Germinal center (tissue), 1 donor: ENCODE results near the gene FURIN.
"Not testable (repeated sequence)": the region's sequence is repeated elsewhere in the genome, so short reads cannot be mapped to it uniquely, and the experiment has no call there.

Experiments used
- DNase-seq: peaks from one replicate; pipeline ENCODE4 v3.0.0; 2012; ENCODE audit warnings: mixed read lengths, low spot score

Gene FURIN

GRCh38 chr15:90844696-90845095 lies 23.7 kb upstream of the FURIN start:
- no peak for DNase-seq

GRCh38 chr15:90845201-90845949 lies 23.0 kb upstream of the FURIN start:
- DNase-seq = no peak

- DNase-seq = not testable (repeated sequence)
These were observed 19.0 kb upstream of the FURIN start for GRCh38 chr15:90849424-90849823.

- no peak for DNase-seq
These were observed 17.3 kb upstream of the FURIN start for GRCh38 chr15:90851114-90851513.

- DNase-seq = no peak
These were observed 16.4 kb upstream of the FURIN start for GRCh38 chr15:90851940-90852339.

- DNase-seq = no peak
These were observed 13.2 kb upstream of the FURIN start for GRCh38 chr15:90855139-90855538.

- no peak for DNase-seq
These were observed 11.1 kb upstream of the FURIN start for GRCh38 chr15:90857337-90857736.

GRCh38 chr15:90857883-90858443 lies 10.4 kb upstream of the FURIN start:
- no peak for DNase-seq

- DNase-seq = no peak
These were observed 8.9 kb upstream of the FURIN start for GRCh38 chr15:90859234-90860131.

- DNase-seq = no peak
These were observed 7.9 kb upstream of the FURIN start for GRCh38 chr15:90860450-90860849.

GRCh38 chr15:90860942-90861675 lies 7.3 kb upstream of the FURIN start:
- no peak for DNase-seq

- no peak for DNase-seq
These were observed 5.9 kb upstream of the FURIN start for GRCh38 chr15:90862487-90862886.

- no peak for DNase-seq
These were observed 5.2 kb upstream of the FURIN start for GRCh38 chr15:90862964-90863778.

GRCh38 chr15:90863987-90864386 lies 4.4 kb upstream of the FURIN start:
- DNase-seq = no peak

- no peak for DNase-seq
These were observed 3.9 kb upstream of the FURIN start for GRCh38 chr15:90864507-90864906.

- no peak for DNase-seq
These were observed 2.7 kb upstream of the FURIN start for GRCh38 chr15:90865702-90866101.

GRCh38 chr15:90866161-90866715 lies 2.1 kb upstream of the FURIN start:
- DNase-seq = no peak

- no peak for DNase-seq
These were observed 1.6 kb upstream of the FURIN start for GRCh38 chr15:90866800-90867199.

- DNase-seq = no peak
These were observed 753 bp downstream of the FURIN start for GRCh38 chr15:90869140-90869541.

GRCh38 chr15:90869601-90870353 lies 1.4 kb downstream of the FURIN start:
- DNase-seq = no peak
